Stimulated activated CD4-positive, alpha-beta T cell treated with anti-CD3 and anti-CD28 coated beads, Interleukin-12 subunit alpha, Interleukin-12 subunit beta, amount 100 ng/mL, for 24 hours (primary cell): Measurements from ENCODE around the gene C11orf91.
"Not testable (repeated sequence)": the region's sequence is repeated elsewhere in the genome, so short reads cannot be mapped to it uniquely, and the experiment has no call there.

Experiments used
- DNase-seq, 2 experiments: peaks; one replicate each; pipeline ENCODE4 v3.0.0-alpha.2; 2020; ENCODE audit warnings: low read depth in 2 of 2

The C11orf91 gene

GRCh38 chr11:33669598-33670249 lies 30.9 kb downstream of the C11orf91 start:
- no peak for DNase-seq

GRCh38 chr11:33668951-33669596 lies 31.6 kb downstream of the C11orf91 start:
- DNase-seq = no peak

GRCh38 chr11:33668468-33668825 lies 32.2 kb downstream of the C11orf91 start:
- no peak for DNase-seq

GRCh38 chr11:33667819-33668467 lies 32.7 kb downstream of the C11orf91 start:
- DNase-seq = no peak

GRCh38 chr11:33665350-33666106 lies 35.1 kb downstream of the C11orf91 start:
- DNase-seq = no peak

- no peak for DNase-seq
Observed at GRCh38 chr11:33664827-33665226, 35.8 kb downstream of the C11orf91 start.

GRCh38 chr11:33664166-33664565 lies 36.5 kb downstream of the C11orf91 start:
- no peak for DNase-seq

GRCh38 chr11:33663121-33663520 lies 37.5 kb downstream of the C11orf91 start:
- no peak for DNase-seq

GRCh38 chr11:33661526-33661925 lies 39.1 kb downstream of the C11orf91 start:
- DNase-seq = not testable (repeated sequence)

GRCh38 chr11:33660962-33661361 lies 39.7 kb downstream of the C11orf91 start:
- DNase-seq = no peak

GRCh38 chr11:33659370-33660139 lies 41.1 kb downstream of the C11orf91 start:
- DNase-seq = no peak

- no peak for DNase-seq
Observed at GRCh38 chr11:33658195-33658900, 42.3 kb downstream of the C11orf91 start.

- no peak for DNase-seq
Observed at GRCh38 chr11:33657757-33658156, 42.9 kb downstream of the C11orf91 start.

GRCh38 chr11:33656768-33657167 lies 43.9 kb downstream of the C11orf91 start:
- DNase-seq = no peak

GRCh38 chr11:33655842-33656600 lies 44.6 kb downstream of the C11orf91 start:
- DNase-seq = no peak

GRCh38 chr11:33654594-33654993 lies 46.0 kb downstream of the C11orf91 start:
- no peak for DNase-seq

GRCh38 chr11:33652930-33653329 lies 47.7 kb downstream of the C11orf91 start:
- DNase-seq = no peak

GRCh38 chr11:33652431-33652830 lies 48.2 kb downstream of the C11orf91 start:
- no peak for DNase-seq

GRCh38 chr11:33651990-33652389 lies 48.6 kb downstream of the C11orf91 start:
- no peak for DNase-seq

- DNase-seq = no peak
Observed at GRCh38 chr11:33651555-33651954, 49.1 kb downstream of the C11orf91 start.
